Muscle of leg (tissue), 11 donors: ENCODE data around the gene SHC2. TPM values are rescaled to one million over a fixed set of nuclear protein-coding genes. Genes with fewer than 3 reads are reported as not detected.
A peak's percentile ranks its signal among the peaks of the same experiment; 100 is the strongest.

Experiments used
- DNase-seq: peaks from one replicate; pipeline ENCODE4 v3.0.0; 2013
- H3K27ac ChIP-seq: one replicate; pipeline ENCODE4 v1.5.1; 2013; ENCODE audit warnings: mild to moderate bottlenecking, low read length, control low read depth
- H3K27me3 ChIP-seq: one replicate; pipeline ENCODE4 v1.6.1; 2013; ENCODE audit warnings: low read length; ENCODE audit not compliant: control insufficient read depth, insufficient read depth
- H3K36me3 ChIP-seq: one replicate; pipeline ENCODE4 v1.6.1; 2013; ENCODE audit warnings: low read length; ENCODE audit not compliant: control insufficient read depth, insufficient read depth
- H3K4me1 ChIP-seq: one replicate; pipeline ENCODE4 v1.6.1; 2013; ENCODE audit warnings: low read length; ENCODE audit not compliant: control insufficient read depth, insufficient read depth
- H3K4me3 ChIP-seq: one replicate; pipeline ENCODE4 v1.5.1; 2013; ENCODE audit warnings: low read length, control low read depth
- H3K9me3 ChIP-seq: replicated peaks from 2 replicates; pipeline ENCODE4 v1.6.1; 2013; ENCODE audit warnings: low read depth, low read length; ENCODE audit not compliant: control insufficient read depth
- WGBS: methylation state at CpG from one replicate; pipeline ENCODE4 v1.1.5; 2013; ENCODE audit warnings: missing lambda C conversion rate; ENCODE audit not compliant: insufficient coverage; 5-methylcytosine and 5-hydroxymethylcytosine counted together
- polyA plus RNA-seq, 8 donors: library from polyadenylated mRNA; unstranded; fragments of 120-200 nt; gene quantifications; one replicate each; pipeline versions ENCODE4 v1.2.1 to v1.2.3, GENCODE V29; 2013; ENCODE audit warnings: inconsistent platforms in 1 of 8, low replicate concordance in 1 of 8; ENCODE audit not compliant: insufficient read length in 8 of 8, insufficient read depth in 1 of 8
- total RNA-seq: library from RNA; stranded (reverse); fragments of 120-200 nt; gene quantifications from one replicate; pipeline ENCODE4 v1.2.4, GENCODE V29; 2013

Gene SHC2
- total and polyA plus RNA-seq, 9 donors, result 13.9 to 46.6 (median 31.5) TPM

DNA sequence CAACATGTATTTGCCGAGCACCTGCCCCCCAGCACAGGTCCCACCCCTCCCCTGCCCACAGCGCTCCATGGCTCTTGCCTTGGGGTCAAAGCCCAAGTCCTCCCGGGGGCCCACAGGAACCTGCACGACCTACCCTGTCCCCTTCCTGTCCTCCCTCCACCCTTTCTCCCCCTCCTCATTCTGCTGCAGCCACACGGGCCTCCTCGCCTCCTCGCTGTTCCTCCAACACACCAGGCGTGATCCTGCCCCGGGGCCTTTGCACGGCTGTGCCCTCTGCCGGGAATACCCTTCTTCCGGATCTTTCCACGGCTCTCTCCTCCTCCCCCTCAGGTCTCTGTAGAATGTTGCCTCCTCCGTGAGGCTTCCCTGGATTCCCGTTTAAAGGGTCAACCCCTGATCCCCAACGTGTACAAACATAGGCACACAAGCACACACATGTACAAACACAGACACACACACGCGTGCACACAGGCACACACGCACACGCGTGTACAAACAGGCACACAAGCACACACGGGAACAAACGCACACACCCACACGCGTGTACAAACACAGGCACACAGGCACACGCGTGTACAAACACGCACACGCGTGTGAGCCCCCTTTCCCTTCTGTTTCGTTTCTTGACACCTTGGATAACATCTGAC lies 38.3 kb upstream of the SHC2 start:
- Histone ChIP-seq H3K9me3 (no peaks in the 10 kb centered on the region), H3K4me3 (no peak overlapping the region), H3K4me1 (peaks cover 27% of the 10 kb centered on the region), H3K27ac (no peak overlapping the region), H3K36me3 (no peaks in the 10 kb centered on the region), H3K27me3 (peaks cover 45% of the 10 kb centered on the region)
- WGBS, result 73% methylated on average over 28 of the region's 31 CpGs
- peak; percentile 3 for DNase-seq

DNA sequence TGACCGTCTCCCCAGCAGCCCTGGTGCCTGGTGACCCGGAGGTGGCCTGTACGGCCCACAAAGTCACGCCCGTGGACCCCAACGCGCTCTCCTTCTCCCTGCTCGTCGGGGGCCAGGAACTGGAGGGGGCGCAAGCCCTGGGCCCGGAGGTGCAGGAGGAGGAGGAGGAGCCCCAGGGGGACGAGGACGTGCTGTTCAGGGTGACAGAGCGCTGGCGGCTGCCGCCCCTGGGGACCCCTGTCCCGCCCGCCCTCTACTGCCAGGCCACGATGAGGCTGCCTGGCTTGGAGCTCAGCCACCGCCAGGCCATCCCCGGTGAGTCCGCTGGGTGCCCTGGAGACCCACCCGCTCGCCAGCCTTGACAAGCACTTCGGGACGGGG lies 37.7 kb upstream of the SHC2 start:
- H3K9me3 ChIP-seq, result no peaks in the 10 kb centered on the region
- WGBS, result 16% methylated on average over 11 of the region's 26 CpGs
- H3K4me3 ChIP-seq, result no peak overlapping the region
- DNase-seq, result peak; percentile 6
- H3K4me1 ChIP-seq, result peaks cover 29% of the 10 kb centered on the region
- no peak overlapping the region for H3K27ac ChIP-seq
- no peaks in the 10 kb centered on the region for H3K36me3 ChIP-seq
- peaks cover 45% of the 10 kb centered on the region for H3K27me3 ChIP-seq

DNA sequence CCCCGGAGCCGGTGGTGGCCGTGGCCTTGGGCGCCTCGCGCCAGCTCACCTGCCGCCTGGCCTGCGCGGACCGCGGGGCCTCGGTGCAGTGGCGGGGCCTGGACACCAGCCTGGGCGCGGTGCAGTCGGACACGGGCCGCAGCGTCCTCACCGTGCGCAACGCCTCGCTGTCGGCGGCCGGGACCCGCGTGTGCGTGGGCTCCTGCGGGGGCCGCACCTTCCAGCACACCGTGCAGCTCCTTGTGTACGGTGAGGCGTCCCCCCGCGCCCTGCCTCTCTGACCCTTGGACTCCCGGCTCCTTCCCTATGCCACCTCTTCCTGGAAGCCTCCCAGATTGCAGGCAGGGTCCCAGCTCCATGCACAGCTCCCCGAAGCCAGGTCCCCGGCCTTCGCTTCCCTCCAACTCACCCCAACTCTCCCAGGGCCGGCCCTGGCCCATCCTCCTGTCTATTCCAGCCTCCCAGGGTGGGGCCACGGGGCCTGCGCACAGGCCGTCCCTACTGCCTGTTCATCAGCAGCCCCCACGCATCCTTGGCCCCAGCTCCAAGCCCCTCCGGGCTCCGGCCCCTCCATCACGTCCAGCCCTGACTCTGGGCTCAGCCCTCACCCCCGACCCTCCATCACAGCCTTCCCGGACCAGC lies 37.2 kb upstream of the SHC2 start:
- WGBS, result 4% methylated on average over 50 of the region's 50 CpGs
- H3K9me3 ChIP-seq, result no peaks in the 10 kb centered on the region
- H3K36me3 ChIP-seq, result no peaks in the 10 kb centered on the region
- peak; percentile 7 for DNase-seq
- peaks cover 45% of the 10 kb centered on the region for H3K27me3 ChIP-seq
- H3K27ac ChIP-seq, result no peak overlapping the region
- H3K4me1 ChIP-seq, result peaks cover 29% of the 10 kb centered on the region
- H3K4me3 ChIP-seq, result no peak overlapping the region

DNA sequence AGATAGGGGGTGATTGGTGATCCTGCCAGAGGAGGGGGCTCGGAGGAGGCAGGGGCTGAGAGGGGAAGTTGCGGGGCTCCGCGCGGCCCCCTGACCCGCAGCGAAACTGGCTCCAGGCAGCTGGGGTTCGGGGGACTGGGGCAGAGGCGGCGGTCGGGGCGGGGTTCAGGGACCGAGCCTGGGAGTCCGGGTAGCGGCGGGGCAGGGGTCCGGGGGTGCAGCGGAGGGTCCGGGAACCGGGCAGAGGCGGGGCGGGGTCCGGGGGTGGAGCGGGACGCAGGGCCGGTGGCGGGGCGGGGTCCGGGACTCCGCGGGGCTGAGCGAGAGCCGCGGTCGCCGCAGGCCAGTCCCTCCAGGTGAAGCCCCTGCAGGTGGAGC lies 36.6 kb upstream of the SHC2 start:
- no peaks in the 10 kb centered on the region for H3K9me3 ChIP-seq
- 1% methylated on average over 30 of the region's 36 CpGs for WGBS
- H3K36me3 ChIP-seq, result no peaks in the 10 kb centered on the region
- H3K4me1 ChIP-seq, result peaks cover 29% of the 10 kb centered on the region
- no peak overlapping the region for H3K4me3 ChIP-seq
- peaks cover 45% of the 10 kb centered on the region for H3K27me3 ChIP-seq
- DNase-seq, result no peak
- no peak overlapping the region for H3K27ac ChIP-seq

DNA sequence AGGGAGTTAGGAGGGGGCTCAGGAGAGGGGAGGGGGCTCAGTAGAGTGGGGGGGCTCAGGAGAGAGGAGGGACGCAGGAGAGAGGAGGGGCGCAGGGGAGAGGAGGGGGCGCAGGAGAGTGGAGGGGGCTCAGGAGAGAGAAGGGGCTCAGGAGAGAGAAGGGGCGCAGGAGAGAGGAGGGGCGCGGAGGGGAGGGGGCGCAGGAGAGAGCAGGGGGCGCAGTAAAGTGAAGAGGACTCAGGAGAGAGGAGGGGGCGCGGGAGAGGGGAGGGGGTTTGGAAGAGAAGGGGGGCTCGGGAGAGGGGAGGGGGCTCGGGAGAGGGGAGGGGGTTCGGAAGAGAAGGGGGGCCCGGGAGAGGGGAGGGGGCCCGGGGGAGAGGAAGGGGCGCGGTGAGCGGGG lies 36.2 kb upstream of the SHC2 start:
- Histone ChIP-seq H3K4me3 (no peak overlapping the region), H3K27ac (no peak overlapping the region), H3K27me3 (peaks cover 45% of the 10 kb centered on the region), H3K36me3 (no peaks in the 10 kb centered on the region), H3K4me1 (peaks cover 29% of the 10 kb centered on the region), H3K9me3 (no peaks in the 10 kb centered on the region)
- 3% methylated on average over 7 of the region's 18 CpGs for WGBS
- no peak for DNase-seq

DNA sequence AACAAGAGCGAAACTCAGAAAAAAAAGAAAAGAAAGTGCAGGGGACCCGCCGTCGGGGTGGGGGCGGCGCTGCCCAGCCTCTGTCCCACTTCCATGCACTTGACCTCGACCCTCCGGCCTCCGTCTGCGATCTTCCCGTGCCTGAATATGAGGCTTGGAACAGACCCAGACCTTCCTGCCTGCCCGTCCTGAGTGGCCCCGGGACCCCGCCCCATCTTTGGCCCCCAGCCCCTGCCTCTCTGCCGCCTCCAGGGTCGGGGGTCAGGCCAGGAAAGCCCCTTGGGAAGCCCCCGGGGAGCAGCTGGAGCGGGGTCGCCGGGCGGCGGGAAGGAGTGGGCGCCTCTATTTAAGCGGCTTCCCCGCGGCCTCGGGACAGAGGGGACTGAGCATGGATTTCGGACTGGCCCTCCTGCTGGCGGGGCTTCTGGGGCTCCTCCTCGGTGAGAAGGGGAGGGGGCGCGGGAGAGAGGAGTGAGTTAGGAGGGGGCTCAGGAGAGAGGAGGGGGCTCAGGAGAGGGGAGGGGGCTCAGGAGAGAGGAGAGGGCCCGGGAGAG lies 35.4 kb upstream of the SHC2 start, which contains the start of gene MADCAM1:
Gene MADCAM1 (plus strand): TSS at position 375 of the 554 bp plus-strand sequence. CDS start 14 bp downstream, at position 389.
- H3K36me3 ChIP-seq, result no peaks in the 10 kb centered on the region
- no peak within 1 kb of the TSS for H3K4me3 ChIP-seq
- H3K27me3 ChIP-seq, result peaks cover 45% of the 10 kb centered on the region
- peak within 1 kb of the TSS; percentile 42 for H3K27ac ChIP-seq
- 8% methylated on average over 25 of the region's 33 CpGs for WGBS
- peaks cover 31% of the 10 kb centered on the region for H3K4me1 ChIP-seq
- peak; percentile 14 for DNase-seq
- no peaks in the 10 kb centered on the region for H3K9me3 ChIP-seq

DNA sequence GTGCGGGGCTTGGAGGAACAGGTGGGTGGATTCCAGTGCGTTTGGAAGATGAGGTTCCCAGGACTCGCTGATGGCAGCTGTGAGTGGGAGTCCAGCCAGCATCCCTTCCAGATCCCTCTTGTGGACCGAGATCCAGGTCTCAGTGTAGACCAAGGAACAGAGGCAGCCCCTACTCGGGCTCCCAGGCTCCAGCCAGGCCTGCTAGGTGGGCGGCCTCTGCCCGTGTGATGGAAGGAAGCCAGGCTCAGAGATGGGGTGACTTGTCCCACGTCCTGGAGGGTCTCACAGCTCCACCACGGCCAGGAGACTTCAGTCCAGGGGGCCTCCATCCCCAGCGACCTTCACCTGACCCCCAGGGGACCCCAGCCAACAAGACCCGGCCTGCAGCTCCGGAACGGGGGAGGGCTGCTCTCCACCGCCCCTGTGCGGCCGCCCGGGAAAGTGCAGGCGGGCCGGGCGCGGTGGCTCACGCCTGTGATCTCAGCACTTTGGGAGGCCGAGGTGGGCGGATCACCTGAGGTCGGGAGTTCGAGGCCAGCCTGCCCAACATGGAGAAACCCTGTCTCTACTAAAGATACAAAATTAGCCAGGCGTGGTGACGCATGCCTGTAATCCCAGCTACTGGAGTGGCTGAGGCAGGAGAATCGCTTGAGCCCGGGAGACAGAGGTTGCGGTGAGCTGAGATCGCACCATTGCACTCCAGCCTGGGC lies 34.7 kb upstream of the SHC2 start:
- 11% methylated on average over 28 of the region's 32 CpGs for WGBS
- Histone ChIP-seq H3K9me3 (no peaks in the 10 kb centered on the region), H3K4me1 (peaks cover 32% of the 10 kb centered on the region), H3K27ac (peak overlapping the region; percentile 42), H3K27me3 (peaks cover 45% of the 10 kb centered on the region), H3K36me3 (no peaks in the 10 kb centered on the region), H3K4me3 (no peak overlapping the region)
- peak; percentile 77 for DNase-seq

DNA sequence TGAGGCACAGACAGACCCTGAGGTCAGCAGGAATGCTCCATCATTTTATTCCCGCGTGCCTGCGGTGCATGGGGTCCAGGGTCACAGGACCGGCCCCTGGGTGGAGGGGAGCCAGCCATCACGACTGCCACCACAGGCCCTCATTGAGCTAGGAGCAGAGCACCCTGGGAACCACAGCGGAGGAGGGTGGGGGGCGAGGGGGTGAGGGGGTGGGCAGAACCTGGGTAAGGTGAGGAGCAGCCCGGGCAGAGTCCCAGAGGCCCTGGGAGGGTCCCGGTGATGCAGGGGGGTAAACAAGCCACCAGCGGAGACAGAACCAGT lies 34.2 kb upstream of the SHC2 start:
- WGBS, result 35% methylated on average over 5 of the region's 10 CpGs
- peak overlapping the region; percentile 75 for H3K27ac ChIP-seq
- no peaks in the 10 kb centered on the region for H3K9me3 ChIP-seq
- H3K4me1 ChIP-seq, result peaks cover 32% of the 10 kb centered on the region
- DNase-seq, result peak; percentile 16
- H3K36me3 ChIP-seq, result no peaks in the 10 kb centered on the region
- H3K27me3 ChIP-seq, result peaks cover 41% of the 10 kb centered on the region
- H3K4me3 ChIP-seq, result no peak overlapping the region

DNA sequence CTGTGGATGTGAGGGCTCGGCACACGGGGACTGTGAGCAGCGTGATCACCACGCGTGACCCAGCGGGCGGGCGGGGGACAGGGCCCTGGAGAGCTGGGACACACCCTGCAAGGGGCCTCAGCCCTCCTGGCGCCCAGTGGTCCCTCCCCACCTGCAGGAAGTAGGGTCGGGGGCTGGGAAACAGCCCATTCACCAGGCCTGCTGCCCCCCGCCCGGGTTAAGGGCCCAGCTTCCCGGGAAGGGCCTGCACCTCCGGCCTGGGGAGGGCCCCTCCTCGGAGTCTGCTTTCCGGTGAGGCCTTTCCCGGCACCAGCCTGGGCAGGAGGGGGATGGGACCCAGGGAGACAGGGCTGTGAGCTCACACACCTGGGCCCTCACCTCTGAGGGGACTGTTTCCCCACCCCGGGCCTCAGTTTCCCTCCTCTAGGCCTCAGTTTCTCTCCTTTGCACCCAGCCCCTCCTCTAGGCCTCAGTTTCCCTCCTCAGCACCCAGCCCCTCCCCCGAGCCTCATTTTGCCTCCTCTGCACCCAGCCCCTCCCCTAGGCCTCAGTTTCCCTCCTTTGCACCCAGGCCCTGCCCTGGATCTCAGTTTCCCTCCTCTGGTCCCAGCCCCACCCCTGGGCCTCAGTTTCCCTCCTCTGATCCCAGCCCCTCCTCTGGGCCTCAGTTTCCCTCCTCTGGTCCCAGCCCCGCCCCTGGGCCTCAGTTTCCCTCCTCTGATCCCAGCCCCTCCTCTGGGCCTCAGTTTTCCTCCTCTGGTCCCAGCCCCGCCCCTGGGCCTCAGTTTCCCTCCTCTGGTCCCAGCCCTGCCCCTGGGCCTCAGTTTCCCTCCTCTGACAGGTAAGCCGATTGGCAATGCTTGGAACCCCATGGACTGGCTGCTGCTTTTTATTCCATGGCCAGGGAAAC lies 33.6 kb upstream of the SHC2 start:
- Histone ChIP-seq H3K4me3 (no peak overlapping the region), H3K27me3 (peaks cover 35% of the 10 kb centered on the region), H3K4me1 (peaks cover 36% of the 10 kb centered on the region), H3K27ac (peak overlapping the region; percentile 82), H3K36me3 (no peaks in the 10 kb centered on the region), H3K9me3 (no peaks in the 10 kb centered on the region)
- peak; percentile 41 for DNase-seq
- WGBS, result 45% methylated on average over 13 of the region's 22 CpGs
